Endothelial cell of umbilical vein (primary cell): ENCODE measurements around the gene MYT1. TPM values are rescaled to one million over a fixed set of nuclear protein-coding genes. Genes with fewer than 3 reads are reported as not detected.

Source experiments
- BruUV-seq: library from RNA; stranded (reverse); fragments of 400-500 nt; replicated peaks from 2 replicates; lab custom pipeline; 2021; lab: Mats Ljungman, UMichigan
- CTCF ChIA-PET: fragments of 300-600, 350-600 bp; sonication (Branson Sonifier 250); formaldehyde crosslinking; loops from one replicate; lab custom pipeline; 2021; ENCODE audit warnings: antibody characterized with exemption, inconsistent platforms; lab: Charles Lee
- POLR2A ChIA-PET: fragments of 300-600, 350-600 bp; sonication (Branson Sonifier 250); formaldehyde crosslinking; loops from one replicate; lab custom pipeline; 2021; ENCODE audit warnings: antibody characterized with exemption, inconsistent platforms; lab: Charles Lee
- DNase-seq: peaks from one replicate; pipeline ENCODE4 v3.0.0-alpha.2; 2011; ENCODE audit warnings: low read depth, low spot score
- FAIRE-seq: peaks from 2 replicates; lab custom pipeline; 2011; peaks lifted over from hg19 to GRCh38; lab: Jason Lieb, UNC
- H2AFZ ChIP-seq: 2 replicates; pipeline ENCODE4 v1.6.0; 2012; ENCODE audit warnings: low read depth, low read length, control low read depth, inconsistent platforms
- H3K27ac ChIP-seq: 2 replicates; pipeline ENCODE4 v1.5.1; 2011; ENCODE audit warnings: low read depth, mild to moderate bottlenecking, control low read depth, low read length, moderate library complexity; ENCODE audit not compliant: insufficient read depth
- H3K27me3 ChIP-seq, 2 experiments: 2 replicates each; pipeline versions ENCODE4 v1.6.0 to v1.6.1; 2011; ENCODE audit warnings: low read length in 2 of 2, mixed read lengths in 1 of 2; ENCODE audit not compliant: control insufficient read depth in 2 of 2, insufficient read depth in 2 of 2
- H3K36me3 ChIP-seq, 2 experiments: 2 replicates in 1 of 2; 3 replicates in 1 of 2; pipeline ENCODE4 v1.5.1; 2011; ENCODE audit warnings: low read length in 2 of 2, mild to moderate bottlenecking in 1 of 2, moderate library complexity in 1 of 2; ENCODE audit not compliant: control insufficient read depth in 2 of 2, insufficient read depth in 2 of 2; ENCODE audit errors: extremely low read depth in 1 of 2
- H3K4me1 ChIP-seq: 3 replicates; pipeline ENCODE4 v1.5.1; 2011; ENCODE audit warnings: mild to moderate bottlenecking, low read length; ENCODE audit not compliant: control insufficient read depth, insufficient read depth; ENCODE audit errors: extremely low read depth
- H3K4me2 ChIP-seq: 2 replicates; pipeline ENCODE4 v1.6.1; 2011; ENCODE audit warnings: low read length, control low read depth, mixed read lengths; ENCODE audit not compliant: insufficient read depth
- H3K4me3 ChIP-seq, 3 experiments: fragments of 200-600 bp in 1 of 3; sonication (generic), shearing (Covaris generic) in 1 of 3; replicated peaks in 1 of 3; 2 replicates each; pipeline ENCODE4 v1.5.1; 2011 to 2016; ENCODE audit warnings: control low read depth in 3 of 3, low read length in 3 of 3, mild to moderate bottlenecking in 2 of 3, inconsistent platforms in 1 of 3, low read depth in 1 of 3, moderate library complexity in 1 of 3; ENCODE audit not compliant: insufficient read depth in 1 of 3
- H3K79me2 ChIP-seq: 2 replicates; pipeline ENCODE4 v1.6.0; 2012; ENCODE audit warnings: low read length, inconsistent platforms; ENCODE audit not compliant: control insufficient read depth, insufficient read depth
- H3K9ac ChIP-seq: replicated peaks from 2 replicates; pipeline ENCODE3; 2011; ENCODE audit warnings: low read length, control low read depth; ENCODE audit not compliant: insufficient read depth; ENCODE audit errors: extremely low read depth
- H3K9me1 ChIP-seq: replicated peaks from 3 replicates; pipeline ENCODE4 v1.6.0; 2011; ENCODE audit warnings: mild to moderate bottlenecking, low read length; ENCODE audit not compliant: control insufficient read depth, insufficient read depth; ENCODE audit errors: extremely low read depth
- H3K9me3 ChIP-seq: replicated peaks from 2 replicates; pipeline ENCODE4 v1.5.1; 2012; ENCODE audit warnings: low read length, inconsistent platforms; ENCODE audit not compliant: control insufficient read depth, insufficient read depth
- H4K20me1 ChIP-seq: replicated peaks from 2 replicates; pipeline ENCODE3; 2011; ENCODE audit warnings: mild to moderate bottlenecking, low read length; ENCODE audit not compliant: control insufficient read depth, insufficient read depth; ENCODE audit errors: extremely low read depth
- EZH2 ChIP-seq: IDR thresholded peaks from 2 replicates; pipeline ENCODE4 v1.6.1; 2012; ENCODE audit warnings: borderline replicate concordance, low read depth, mild to moderate bottlenecking, moderate library complexity, low read length, inconsistent platforms; ENCODE audit not compliant: severe bottlenecking
- FOS ChIP-seq: IDR thresholded peaks from 2 replicates; pipeline ENCODE4 v1.6.1; 2011; ENCODE audit warnings: mild to moderate bottlenecking, low read length, moderate library complexity, borderline replicate concordance; ENCODE audit not compliant: insufficient read depth
- GATA2 ChIP-seq: IDR thresholded peaks from 2 replicates; pipeline ENCODE4 v1.7.0; 2011; ENCODE audit warnings: low read depth, mild to moderate bottlenecking, moderate library complexity, mixed read lengths, low read length; ENCODE audit not compliant: insufficient read length, insufficient read depth
- JUN ChIP-seq: IDR thresholded peaks from 2 replicates; pipeline ENCODE4 v1.6.1; 2011; ENCODE audit warnings: borderline replicate concordance, low read depth; ENCODE audit not compliant: insufficient read length, insufficient read depth
- MYC ChIP-seq: IDR thresholded peaks from one replicate; pipeline ENCODE4 v1.6.1; 2011; ENCODE audit warnings: mild to moderate bottlenecking, low read depth, low read length
- POLR2A ChIP-seq: IDR thresholded peaks from 2 replicates; pipeline ENCODE4 v1.6.1; 2012; ENCODE audit warnings: low read depth, mild to moderate bottlenecking, control low read depth, low read length
- POLR2AphosphoS5 ChIP-seq: IDR thresholded peaks from 2 replicates; pipeline ENCODE4 v1.6.1; 2012; ENCODE audit warnings: low read depth, mild to moderate bottlenecking, control low read depth, low read length, moderate library complexity; ENCODE audit not compliant: insufficient read depth
- dilution Hi-C: fragments of 300-500 bp; cut with MboI; formaldehyde crosslinking; loops from one replicate; pipeline ENCODE4 v1.15.0; 2019; ENCODE audit warnings: low sequenced_read_pairs; ENCODE audit not compliant: extremely low pct_ligation_motif_present
- intact Hi-C: fragments of 100-400 bp; cut with micrococcal nuclease; formaldehyde crosslinking; loops from one replicate; pipeline ENCODE4 v1.10.0; 2022
- polyA plus RNA-seq, 4 experiments: library from polyadenylated mRNA; depleted of rRNA in 3 of 4; stranded (reverse) in 3 of 4; unstranded in 1 of 4; fragments of >200 nt; gene quantifications; 2 replicates each; pipeline versions ENCODE4 v1.2.1 to v1.2.3, GENCODE V29; 2011 to 2012; ENCODE audit warnings: missing spikeins in 1 of 4
- total RNA-seq: library from RNA; stranded (reverse); gene quantifications from 2 replicates; pipeline ENCODE4 v1.2.3, GENCODE V29; 2021
- TF ChIP-seq, protein P1 (sequence below), 2 donors: IDR thresholded peaks; 1 replicate in 1 of 2; 2 replicates in 1 of 2; pipeline ENCODE4 v1.5.1; 2011; ENCODE audit warnings: low read length in 2 of 2, mild to moderate bottlenecking in 2 of 2, moderate library complexity in 2 of 2, control low read depth in 1 of 2, inconsistent platforms in 1 of 2, low read depth in 1 of 2; ENCODE audit not compliant: insufficient read depth in 1 of 2; ENCODE audit errors: extremely low read depth in 1 of 2
- TF ChIP-seq, protein P2 (sequence below): IDR thresholded peaks from 2 replicates; pipeline ENCODE4 v1.6.1; 2011; ENCODE audit not compliant: insufficient read depth, insufficient read length

Gene MYT1
- total and polyA plus RNA-seq, 2 donors (not counting 3 experiments of a cell fraction or from before 2014, with no cell fraction given) = not detected

DNA sequence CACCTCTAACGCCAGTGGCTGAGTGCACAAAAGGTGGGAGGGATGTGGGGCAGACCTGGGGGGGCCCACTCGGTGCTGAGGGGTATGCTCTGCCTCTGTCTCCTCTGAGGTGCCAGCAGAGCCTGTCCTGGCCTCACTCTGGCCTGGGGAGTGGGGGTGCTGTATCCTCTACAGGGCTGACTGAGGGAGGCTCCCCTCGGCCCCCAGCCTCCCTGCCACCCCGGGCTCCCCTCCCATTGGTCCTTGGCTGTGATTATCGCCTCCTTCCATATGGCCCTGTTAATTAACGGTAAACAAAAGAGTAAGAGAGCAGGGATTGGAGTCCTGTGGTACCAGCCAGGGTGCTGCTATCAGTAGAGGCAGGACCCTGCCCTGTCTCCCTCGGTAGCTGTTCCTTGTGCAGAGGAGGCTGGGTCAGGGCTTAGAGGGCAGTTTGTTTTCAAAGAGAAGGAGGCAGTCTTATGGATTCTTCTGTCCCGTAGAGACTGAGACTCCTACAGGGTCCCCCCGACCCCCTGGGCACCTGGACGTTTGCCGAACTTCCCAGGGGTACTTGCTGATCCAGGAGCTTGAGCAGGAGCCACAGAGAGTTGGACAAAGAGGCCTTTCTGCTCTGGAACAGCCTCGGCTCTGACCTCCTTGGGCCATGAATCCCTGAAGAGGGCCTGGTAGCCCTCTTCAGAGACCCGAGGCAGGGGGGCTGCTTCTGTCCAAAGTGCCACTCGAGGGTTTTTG lies 1.8 kb downstream of the MYT1 start:
- no peak for DNase-seq
- H3K79me2 ChIP-seq = no peaks in the 10 kb centered on the region
- peaks cover 12 to 21% of the 10 kb centered on the region in 2 experiments for H3K27me3 ChIP-seq
- no peak overlapping the region for H3K4me2 ChIP-seq
- ChIA-PET POLR2A (no interaction called here), CTCF (no interaction called here)
- no peaks in the 10 kb centered on the region for H3K9me1 ChIP-seq
- H3K9me3 ChIP-seq = no peaks in the 10 kb centered on the region
- H3K4me3 ChIP-seq = no peak overlapping the region
- H3K9ac ChIP-seq = no peak overlapping the region
- no peaks in the 10 kb centered on the region for H4K20me1 ChIP-seq
- no peaks in the 10 kb centered on the region for H3K4me1 ChIP-seq
- dilution Hi-C loops = no loop called here
- no peak overlapping the region for H3K27ac ChIP-seq
- TF ChIP-seq, protein P1, sequence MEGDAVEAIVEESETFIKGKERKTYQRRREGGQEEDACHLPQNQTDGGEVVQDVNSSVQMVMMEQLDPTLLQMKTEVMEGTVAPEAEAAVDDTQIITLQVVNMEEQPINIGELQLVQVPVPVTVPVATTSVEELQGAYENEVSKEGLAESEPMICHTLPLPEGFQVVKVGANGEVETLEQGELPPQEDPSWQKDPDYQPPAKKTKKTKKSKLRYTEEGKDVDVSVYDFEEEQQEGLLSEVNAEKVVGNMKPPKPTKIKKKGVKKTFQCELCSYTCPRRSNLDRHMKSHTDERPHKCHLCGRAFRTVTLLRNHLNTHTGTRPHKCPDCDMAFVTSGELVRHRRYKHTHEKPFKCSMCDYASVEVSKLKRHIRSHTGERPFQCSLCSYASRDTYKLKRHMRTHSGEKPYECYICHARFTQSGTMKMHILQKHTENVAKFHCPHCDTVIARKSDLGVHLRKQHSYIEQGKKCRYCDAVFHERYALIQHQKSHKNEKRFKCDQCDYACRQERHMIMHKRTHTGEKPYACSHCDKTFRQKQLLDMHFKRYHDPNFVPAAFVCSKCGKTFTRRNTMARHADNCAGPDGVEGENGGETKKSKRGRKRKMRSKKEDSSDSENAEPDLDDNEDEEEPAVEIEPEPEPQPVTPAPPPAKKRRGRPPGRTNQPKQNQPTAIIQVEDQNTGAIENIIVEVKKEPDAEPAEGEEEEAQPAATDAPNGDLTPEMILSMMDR (IDR thresholded peaks at IDR 0.05; ENCODE audit: extremely low read depth in 1 of 2, insufficient read depth in 1 of 2, low read depth in 1 of 2, low read length in 2 of 2) = no peak
- TF ChIP-seq FOS (no peak), POLR2A (no peak), MYC (no peak), JUN (no peak), EZH2 (no peak), POLR2AphosphoS5 (no peak), GATA2 (no peak)
- TF ChIP-seq, protein P2, sequence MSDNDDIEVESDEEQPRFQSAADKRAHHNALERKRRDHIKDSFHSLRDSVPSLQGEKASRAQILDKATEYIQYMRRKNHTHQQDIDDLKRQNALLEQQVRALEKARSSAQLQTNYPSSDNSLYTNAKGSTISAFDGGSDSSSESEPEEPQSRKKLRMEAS = no peak
- H3K36me3 ChIP-seq = no peaks in the 10 kb centered on the region
- no TSS peak for BruUV-seq
- no peak overlapping the region for H2AFZ ChIP-seq
- FAIRE-seq = no peak
- intact Hi-C loops = no loop called here
